ENCODE results near the gene AVP. TPM values are rescaled to one million over a fixed set of nuclear protein-coding genes. Genes with fewer than 3 reads are reported as not detected.
A peak's percentile ranks its signal among the peaks of the same experiment; 100 is the strongest.
"Not testable (repeated sequence)": the region's sequence is repeated elsewhere in the genome, so short reads cannot be mapped to it uniquely, and the experiment has no call there.

Gene AVP
- total and polyA plus RNA-seq, 2 donors (not counting 3 experiments of a cell fraction or from before 2014, with no cell fraction given): not detected

DNA sequence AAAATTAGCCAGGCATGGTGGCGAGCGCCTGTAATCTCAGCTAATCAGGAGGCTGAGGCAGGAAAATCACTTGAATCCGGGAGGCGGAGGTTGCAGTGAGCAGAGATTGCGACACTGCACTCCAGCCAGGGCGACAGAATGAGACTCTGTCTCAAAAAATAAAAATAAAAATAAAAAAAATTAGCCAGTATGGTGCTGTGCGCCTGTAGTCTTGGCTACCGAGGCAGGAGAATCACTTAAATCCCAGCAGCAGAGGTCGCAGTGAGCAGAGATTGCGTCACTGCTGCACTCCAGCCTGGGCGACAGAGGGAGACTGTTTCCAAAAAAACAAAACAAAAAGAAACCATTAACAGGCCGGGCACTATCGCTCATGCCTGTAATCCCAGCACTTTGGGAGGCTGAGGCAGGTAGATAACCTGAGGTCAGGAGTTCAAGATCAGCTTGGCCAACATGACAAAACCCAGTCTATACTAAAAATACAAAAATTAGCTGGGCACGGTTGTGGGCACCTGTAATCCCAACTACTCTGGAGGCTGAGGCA, 33.4 kb upstream of the AVP start:
- DNase-seq (ENCODE audit: low read depth, low spot score) (peak; percentile 69), FAIRE-seq (peak; percentile 78)
- H3K4me3 ChIP-seq (replicated peaks in 1 of 3; ENCODE audit: insufficient read depth in 1 of 3, low read depth in 1 of 3, low read length in 3 of 3); dilution Hi-C loops (cut with MboI; ENCODE audit: extremely low pct_ligation_motif_present, low sequenced_read_pairs); H3K9me1 ChIP-seq (replicated peaks; ENCODE audit: control insufficient read depth, extremely low read depth, insufficient read depth, low read length); POLR2A ChIA-PET; H3K36me3 ChIP-seq (ENCODE audit: control insufficient read depth in 2 of 2, extremely low read depth in 1 of 2, insufficient read depth in 2 of 2, low read length in 2 of 2); H3K4me2 ChIP-seq (ENCODE audit: insufficient read depth, low read length); H3K27me3 ChIP-seq (ENCODE audit: control insufficient read depth in 2 of 2, insufficient read depth in 2 of 2, low read length in 2 of 2); H3K9me3 ChIP-seq (replicated peaks; ENCODE audit: control insufficient read depth, insufficient read depth, low read length); BruUV-seq (replicated peaks); intact Hi-C loops (cut with micrococcal nuclease); H3K79me2 ChIP-seq (ENCODE audit: control insufficient read depth, insufficient read depth, low read length); H3K27ac ChIP-seq (ENCODE audit: insufficient read depth, low read depth, low read length); H3K9ac ChIP-seq (replicated peaks; ENCODE audit: extremely low read depth, insufficient read depth, low read length); H3K4me1 ChIP-seq (ENCODE audit: control insufficient read depth, extremely low read depth, insufficient read depth, low read length); H2AFZ ChIP-seq (ENCODE audit: low read depth, low read length); H4K20me1 ChIP-seq (replicated peaks; ENCODE audit: control insufficient read depth, extremely low read depth, insufficient read depth, low read length): not testable (repeated sequence)
- peak; percentile 15 to 57 for TF ChIP-seq CTCF (IDR thresholded peaks at IDR 0.05; ENCODE audit: extremely low read depth in 1 of 2, insufficient read depth in 1 of 2, low read depth in 1 of 2, low read length in 2 of 2)
- CTCF ChIA-PET: interaction anchor here (1.0 to 4.6 kb wide), 4 partner anchors 13 to 159 kb away, joined by 4 to 59 read pairs (median 5); no protein-coding TSS in a partner anchor

GRCh38 chr20:3116341-3116740, 31.8 kb upstream of the AVP start:
- no peaks in the 10 kb centered on the region for H4K20me1 ChIP-seq (replicated peaks; ENCODE audit: control insufficient read depth, extremely low read depth, insufficient read depth, low read length)
- H3K27me3 ChIP-seq (ENCODE audit: control insufficient read depth in 2 of 2, insufficient read depth in 2 of 2, low read length in 2 of 2): no peaks in the 10 kb centered on the region
- no peaks in the 10 kb centered on the region for H3K9me1 ChIP-seq (replicated peaks; ENCODE audit: control insufficient read depth, extremely low read depth, insufficient read depth, low read length)
- H3K79me2 ChIP-seq (ENCODE audit: control insufficient read depth, insufficient read depth, low read length): no peaks in the 10 kb centered on the region
- FAIRE-seq (no peak), DNase-seq (ENCODE audit: low read depth, low spot score) (no peak)
- H3K4me3 ChIP-seq (replicated peaks in 1 of 3; ENCODE audit: insufficient read depth in 1 of 3, low read depth in 1 of 3, low read length in 3 of 3): no peak overlapping the region
- H2AFZ ChIP-seq (ENCODE audit: low read depth, low read length): no peak overlapping the region
- TF ChIP-seq MAX (IDR thresholded peaks at IDR 0.05; ENCODE audit: insufficient read depth, insufficient read length) (no peak), GATA2 (IDR thresholded peaks at IDR 0.05; ENCODE audit: insufficient read depth, insufficient read length, low read depth, low read length) (no peak), MYC (IDR thresholded peaks at IDR 0.05; ENCODE audit: low read depth, low read length) (no peak), EZH2 (IDR thresholded peaks at IDR 0.05; ENCODE audit: borderline replicate concordance, low read depth, low read length, severe bottlenecking) (no peak), CTCF (IDR thresholded peaks at IDR 0.05; ENCODE audit: extremely low read depth in 1 of 2, insufficient read depth in 1 of 2, low read depth in 1 of 2, low read length in 2 of 2) (no peak), POLR2A (IDR thresholded peaks at IDR 0.05; ENCODE audit: low read depth, low read length) (no peak), FOS (IDR thresholded peaks at IDR 0.05; ENCODE audit: borderline replicate concordance, insufficient read depth, low read length) (no peak), POLR2AphosphoS5 (IDR thresholded peaks at IDR 0.05; ENCODE audit: insufficient read depth, low read depth, low read length) (no peak), JUN (IDR thresholded peaks at IDR 0.05; ENCODE audit: borderline replicate concordance, insufficient read depth, insufficient read length, low read depth) (no peak)
- no TSS peak for BruUV-seq (replicated peaks)
- intact Hi-C loops (cut with micrococcal nuclease) (no loop called here), dilution Hi-C loops (cut with MboI; ENCODE audit: extremely low pct_ligation_motif_present, low sequenced_read_pairs) (no loop called here)
- peaks cover 5% of the 10 kb centered on the region for H3K4me1 ChIP-seq (ENCODE audit: control insufficient read depth, extremely low read depth, insufficient read depth, low read length)
- POLR2A ChIA-PET: no interaction called here
- no peaks in the 10 kb centered on the region for H3K9me3 ChIP-seq (replicated peaks; ENCODE audit: control insufficient read depth, insufficient read depth, low read length)
- no peak overlapping the region for H3K9ac ChIP-seq (replicated peaks; ENCODE audit: extremely low read depth, insufficient read depth, low read length)
- CTCF ChIA-PET: interaction anchor here (1.0 to 4.6 kb wide), 2 partner anchors 13 to 64 kb away, joined by 3 to 59 read pairs; no protein-coding TSS in a partner anchor
- H3K27ac ChIP-seq (ENCODE audit: insufficient read depth, low read depth, low read length): no peak overlapping the region
- no peak overlapping the region for H3K4me2 ChIP-seq (ENCODE audit: insufficient read depth, low read length)
- peaks cover 0 to 2% of the 10 kb centered on the region in 2 experiments for H3K36me3 ChIP-seq (ENCODE audit: control insufficient read depth in 2 of 2, extremely low read depth in 1 of 2, insufficient read depth in 2 of 2, low read length in 2 of 2)
